K562 (cell line): ENCODE measurements around the gene CAPN13. TPM values are rescaled to one million over a fixed set of nuclear protein-coding genes. Genes with fewer than 3 reads are reported as not detected.

Source experiments
- ATAC-seq: fragments of 200-7000 bp; cut with Tn5 transposase; 3 replicates; pipeline ENCODE4 v1.9.1; 2020; ENCODE audit warnings: moderate library complexity
- BruUV-seq: library from RNA; stranded (reverse); fragments of 400-500 nt; replicated peaks from 2 replicates; lab custom pipeline; 2021; lab: Mats Ljungman, UMichigan
- CTCF ChIA-PET: fragments of 300-600 bp; formaldehyde crosslinking; extraction: SDS; loops from one replicate; lab custom pipeline; 2021; ENCODE audit warnings: low intra/inter-chr PET ratio; lab: Yijun Ruan, JAX
- POLR2A ChIA-PET: fragments of 300-600, 350-650 bp; sonication (Branson Sonifier 250); formaldehyde crosslinking; extraction: SDS; loops from one replicate; lab custom pipeline; 2021; ENCODE audit warnings: antibody characterized with exemption, inconsistent platforms; lab: Yijun Ruan, JAX
- DNase-seq, 4 experiments: peaks; one replicate each; pipeline versions ENCODE4 v3.0.0 to v3.0.0-alpha.2; 2011 to 2018; ENCODE audit warnings: low spot score in 3 of 4, mixed read lengths in 3 of 4; ENCODE audit errors: extremely low read depth in 1 of 4
- FAIRE-seq: peaks from 2 replicates; lab custom pipeline; 2011; peaks lifted over from hg19 to GRCh38; lab: Jason Lieb, UNC
- H2AFZ ChIP-seq: 2 replicates; pipeline ENCODE4 v1.6.0; 2011; ENCODE audit warnings: low read depth, low read length, control low read depth, inconsistent platforms
- H3K27ac ChIP-seq: fragments of 200-600 bp; 3 replicates; pipeline ENCODE4 v1.8.0; 2011; ENCODE audit warnings: low read depth, mild to moderate bottlenecking, control low read depth, inconsistent platforms, low read length, moderate library complexity, mixed read lengths; ENCODE audit errors: extremely low read depth
- H3K27me3 ChIP-seq, 2 experiments: fragments of 300-600 bp in 1 of 2; 2 replicates in 1 of 2; 3 replicates in 1 of 2; pipeline versions ENCODE4 v1.6.0 to v1.8.0; 2011; ENCODE audit warnings: inconsistent platforms in 2 of 2, low read length in 2 of 2, mild to moderate bottlenecking in 1 of 2, mixed read lengths in 1 of 2, moderate library complexity in 1 of 2; ENCODE audit not compliant: control insufficient read depth in 2 of 2, insufficient read depth in 2 of 2
- H3K36me3 ChIP-seq: fragments of 300-600 bp; 3 replicates; pipeline ENCODE4 v1.8.0; 2011; ENCODE audit warnings: mild to moderate bottlenecking, low read length, inconsistent platforms; ENCODE audit not compliant: control insufficient read depth, insufficient read depth
- H3K4me1 ChIP-seq, 2 experiments: fragments of 200-600 bp in 1 of 2; replicated peaks in 1 of 2; 2 replicates in 1 of 2; 3 replicates in 1 of 2; pipeline versions ENCODE4 v1.5.1 to v1.8.0; 2011; ENCODE audit warnings: inconsistent platforms in 2 of 2, low read length in 2 of 2, mild to moderate bottlenecking in 1 of 2, mixed read lengths in 1 of 2, moderate library complexity in 1 of 2; ENCODE audit not compliant: control insufficient read depth in 2 of 2, insufficient read depth in 2 of 2
- H3K4me2 ChIP-seq: 2 replicates; pipeline ENCODE4 v1.6.1; 2011; ENCODE audit warnings: low read length, control low read depth, inconsistent platforms, mixed read lengths; ENCODE audit not compliant: insufficient read depth
- H3K4me3 ChIP-seq: fragments of 200-600 bp; sonication (generic), shearing (Covaris generic); 2 replicates; pipeline ENCODE4 v1.5.1; 2016; ENCODE audit warnings: control low read depth, inconsistent platforms
- H3K79me2 ChIP-seq: fragments of 200-600 bp; 3 replicates; pipeline ENCODE4 v1.8.0; 2011; ENCODE audit warnings: low read length, inconsistent platforms; ENCODE audit not compliant: control insufficient read depth, insufficient read depth
- H3K9ac ChIP-seq, 2 experiments: 2 replicates each; pipeline versions ENCODE4 v1.6.0 to v1.6.1; 2011; ENCODE audit warnings: low read depth in 2 of 2, low read length in 2 of 2, control low read depth in 1 of 2, inconsistent platforms in 1 of 2, mild to moderate bottlenecking in 1 of 2, mixed read lengths in 1 of 2; ENCODE audit not compliant: insufficient read depth in 1 of 2
- H3K9me1 ChIP-seq: one replicate; pipeline ENCODE4 v1.6.0; 2011; ENCODE audit warnings: inconsistent platforms, mild to moderate bottlenecking, low read length, moderate library complexity; ENCODE audit not compliant: control insufficient read depth, insufficient read depth
- H3K9me3 ChIP-seq: replicated peaks from 2 replicates; pipeline ENCODE4 v1.5.1; 2011; ENCODE audit warnings: low read depth, low read length, inconsistent platforms; ENCODE audit not compliant: control insufficient read depth, insufficient read depth
- H4K20me1 ChIP-seq: replicated peaks from 2 replicates; pipeline ENCODE4 v1.6.1; 2011; ENCODE audit warnings: low read length, inconsistent platforms, mixed read lengths; ENCODE audit not compliant: control insufficient read depth, insufficient read depth
- DACH1 ChIP-seq: fragments of 450-650 bp; IDR thresholded peaks from 2 replicates; pipeline ENCODE4 v1.6.1; 2018; ENCODE audit not compliant: partially characterized antibody
- EP300 ChIP-seq: IDR thresholded peaks from 2 replicates; pipeline ENCODE4 v1.6.1; 2012; ENCODE audit warnings: low read length, improper control_type of control experiment
- EP400 ChIP-seq: fragments of 450-650 bp; IDR thresholded peaks from 2 replicates; pipeline ENCODE4 v1.6.1; 2017; ENCODE audit warnings: antibody characterized with exemption, mild to moderate bottlenecking, moderate library complexity
- HDAC6 ChIP-seq: IDR thresholded peaks from 2 replicates; pipeline ENCODE4 v1.6.1; 2012; ENCODE audit warnings: low read depth, mild to moderate bottlenecking, control low read depth, inconsistent platforms, low read length, moderate library complexity
- HDAC8 ChIP-seq: fragments of 450-650 bp; IDR thresholded peaks from 2 replicates; pipeline ENCODE4 v1.6.1; 2016; ENCODE audit warnings: mild to moderate bottlenecking, missing genetic modification characterization, moderate library complexity, missing compliant biosample characterization
- HIVEP1 ChIP-seq: fragments of 250-450 bp; sonication (Bioruptor Pico); IDR thresholded peaks from 2 replicates; pipeline ENCODE4 v1.4.0; 2020; ENCODE audit warnings: mild to moderate bottlenecking
- IRF2 ChIP-seq: sonication (generic); formaldehyde crosslinking; IDR thresholded peaks from 2 replicates; pipeline ENCODE4 v1.8.1; 2022; ENCODE audit warnings: mild to moderate bottlenecking, missing genetic modification reagents
- SAP30 ChIP-seq: fragments of 200-600 bp; sonication (generic); IDR thresholded peaks from 2 replicates; pipeline ENCODE4 v1.6.1; 2012; ENCODE audit warnings: borderline replicate concordance, low read depth, mild to moderate bottlenecking, moderate library complexity, low read length, control low read depth, inconsistent platforms; ENCODE audit not compliant: insufficient read depth, poor library complexity, severe bottlenecking
- U2AF2 ChIP-seq: fragments of 200-400 bp; formaldehyde crosslinking; optimal IDR thresholded peaks from 2 replicates; pipeline ENCODE3; 2017; ENCODE audit warnings: low read depth, mild to moderate bottlenecking, low read length
- ZNF146 ChIP-seq: IDR thresholded peaks from one replicate; pipeline ENCODE4 v1.6.1; 2018; ENCODE audit warnings: missing compliant biosample characterization; ENCODE audit not compliant: unreplicated experiment
- ZNF24 ChIP-seq: fragments of 450-650 bp; IDR thresholded peaks from 2 replicates; pipeline ENCODE4 v1.6.1; 2016
- WGBS: fragments of 100-300 bp; shearing (Covaris generic); methylation state at CpG from one replicate; pipeline ENCODE4 v1.1.6; 2016; ENCODE audit warnings: low coverage, mixed read lengths; ENCODE audit not compliant: insufficient coverage; ENCODE audit errors: missing lambda C conversion rate; 5-methylcytosine and 5-hydroxymethylcytosine counted together
- in situ Hi-C: fragments of 300-500 bp; cut with MboI; formaldehyde crosslinking; loops from 4 replicates; pipeline ENCODE4 v1.15.0; 2018; ENCODE audit warnings: inconsistent platforms, mixed read lengths
- intact Hi-C: fragments of 100-400 bp; cut with micrococcal nuclease; formaldehyde crosslinking; loops from 2 replicates; pipeline ENCODE4 v1.14.2; 2022
- polyA plus RNA-seq, 8 experiments: library from polyadenylated mRNA; depleted of rRNA in 4 of 8; stranded (reverse) in 5 of 8; unstranded in 3 of 8; fragments of >200 nt; fragmentation: Nextera tagmentation in 2 of 8; fragmentation: Illumina TruSeq in 1 of 8; extraction: Ambion mirVana in 2 of 8; extraction: Trizol in 1 of 8; gene quantifications; 2 replicates each; pipeline versions ENCODE4 v1.2.1 to v1.2.3, GENCODE V29; 2011 to 2014; ENCODE audit warnings: inconsistent platforms in 1 of 8, missing spikeins in 1 of 8
- total RNA-seq, 7 experiments: library from RNA; depleted of rRNA in 6 of 7; stranded (reverse); fragments of >200 nt in 6 of 7; fragmentation: Illumina TruSeq in 2 of 7; extraction: Trizol in 2 of 7; gene quantifications; 2 replicates each; pipeline versions ENCODE4 v1.2.1 to v1.2.3, GENCODE V29; 2011 to 2021; ENCODE audit warnings: low replicate concordance in 1 of 7
- TF ChIP-seq, protein P1 (sequence below), 2 experiments: fragments of 250-450 bp in 1 of 2; fragments of 450-650 bp in 1 of 2; sonication (Bioruptor Pico) in 1 of 2; IDR thresholded peaks; 2 replicates each; pipeline versions ENCODE4 v1.6.1 to v1.8.0; 2016 to 2021; ENCODE audit warnings: mild to moderate bottlenecking in 2 of 2, moderate library complexity in 2 of 2, missing compliant biosample characterization in 1 of 2, missing genetic modification characterization in 1 of 2
- TF ChIP-seq, protein P2 (sequence below), 3 experiments: fragments of 200-800 bp in 1 of 3; fragments of 250-450 bp in 1 of 3; fragments of 450-650 bp in 1 of 3; sonication (Bioruptor Pico) in 1 of 3; sonication (Bioruptor generic) in 1 of 3; formaldehyde crosslinking in 1 of 3; IDR thresholded peaks; 2 replicates each; pipeline versions ENCODE4 v1.6.1 to v1.8.0; 2016 to 2022; ENCODE audit warnings: mild to moderate bottlenecking in 2 of 3, missing genetic modification characterization in 2 of 3, missing compliant biosample characterization in 1 of 3, moderate library complexity in 1 of 3
- TF ChIP-seq, protein P3 (sequence below): fragments of 250-450 bp; sonication (Bioruptor Pico); IDR thresholded peaks from 2 replicates; pipeline ENCODE4 v1.4.0; 2020

The CAPN13 gene
- total and polyA plus RNA-seq, 9 of the 15 experiments (the other 6 are each of a cell fraction or from before 2014, with no cell fraction given), result not detected

GRCh38 chr2:30710461-30710860 lies 96.8 kb downstream of the CAPN13 start:
- no peak for DNase-seq
- Histone ChIP-seq H3K4me2 (no peak overlapping the region), H3K27me3 (peaks cover 4 to 17% of the 10 kb centered on the region in 2 experiments; a peak in 4 of 5 replicates), H3K9me1 (no peaks in the 10 kb centered on the region), H4K20me1 (no peaks in the 10 kb centered on the region), H3K27ac (no peak overlapping the region), H3K4me1 (peaks cover 0 to 3% of the 10 kb centered on the region in 2 experiments; a peak in 1 of 5 replicates), H3K9me3 (no peaks in the 10 kb centered on the region), H3K36me3 (no peaks in the 10 kb centered on the region), H3K79me2 (no peaks in the 10 kb centered on the region), H3K4me3 (no peak overlapping the region), H2AFZ (no peak overlapping the region), H3K9ac (no peak overlapping the region)
- ATAC-seq, result no peak
- BruUV-seq, result no TSS peak
- WGBS, result 12% methylated on average over 6 of the region's 6 CpGs
- intact Hi-C loops (loop anchor here (5.0 to 10.0 kb wide), 2 partner anchors 204 to 812 kb away; no protein-coding TSS in a partner anchor), in situ Hi-C loops (loop anchor here (10.0 kb wide), 1 partner anchor 454 kb away; no protein-coding TSS in a partner anchor)
- ChIA-PET CTCF (interaction anchor here (1.2 to 2.0 kb wide), 2 partner anchors 518 to 546 kb away, joined by 4 to 68 read pairs; no protein-coding TSS in a partner anchor), POLR2A (no interaction called here)
- no peak for FAIRE-seq
- TF ChIP-seq IRF2 (CRISPR knock-in tag) (no peak), ZNF24 (no peak), DACH1 (no peak), U2AF2 (no peak), SAP30 (no peak), EP400 (no peak), HDAC8 (no peak), EP300 (no peak), HDAC6 (no peak), HIVEP1 (CRISPR knock-in tag) (no peak), ZNF146 (no peak)
- TF ChIP-seq, protein P1, sequence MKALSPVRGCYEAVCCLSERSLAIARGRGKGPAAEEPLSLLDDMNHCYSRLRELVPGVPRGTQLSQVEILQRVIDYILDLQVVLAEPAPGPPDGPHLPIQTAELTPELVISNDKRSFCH (CRISPR knock-in tag; IDR thresholded peaks at IDR 0.05), result no peak
- TF ChIP-seq, protein P1 (tag; IDR thresholded peaks at IDR 0.05), result no peak
- TF ChIP-seq, protein P2, sequence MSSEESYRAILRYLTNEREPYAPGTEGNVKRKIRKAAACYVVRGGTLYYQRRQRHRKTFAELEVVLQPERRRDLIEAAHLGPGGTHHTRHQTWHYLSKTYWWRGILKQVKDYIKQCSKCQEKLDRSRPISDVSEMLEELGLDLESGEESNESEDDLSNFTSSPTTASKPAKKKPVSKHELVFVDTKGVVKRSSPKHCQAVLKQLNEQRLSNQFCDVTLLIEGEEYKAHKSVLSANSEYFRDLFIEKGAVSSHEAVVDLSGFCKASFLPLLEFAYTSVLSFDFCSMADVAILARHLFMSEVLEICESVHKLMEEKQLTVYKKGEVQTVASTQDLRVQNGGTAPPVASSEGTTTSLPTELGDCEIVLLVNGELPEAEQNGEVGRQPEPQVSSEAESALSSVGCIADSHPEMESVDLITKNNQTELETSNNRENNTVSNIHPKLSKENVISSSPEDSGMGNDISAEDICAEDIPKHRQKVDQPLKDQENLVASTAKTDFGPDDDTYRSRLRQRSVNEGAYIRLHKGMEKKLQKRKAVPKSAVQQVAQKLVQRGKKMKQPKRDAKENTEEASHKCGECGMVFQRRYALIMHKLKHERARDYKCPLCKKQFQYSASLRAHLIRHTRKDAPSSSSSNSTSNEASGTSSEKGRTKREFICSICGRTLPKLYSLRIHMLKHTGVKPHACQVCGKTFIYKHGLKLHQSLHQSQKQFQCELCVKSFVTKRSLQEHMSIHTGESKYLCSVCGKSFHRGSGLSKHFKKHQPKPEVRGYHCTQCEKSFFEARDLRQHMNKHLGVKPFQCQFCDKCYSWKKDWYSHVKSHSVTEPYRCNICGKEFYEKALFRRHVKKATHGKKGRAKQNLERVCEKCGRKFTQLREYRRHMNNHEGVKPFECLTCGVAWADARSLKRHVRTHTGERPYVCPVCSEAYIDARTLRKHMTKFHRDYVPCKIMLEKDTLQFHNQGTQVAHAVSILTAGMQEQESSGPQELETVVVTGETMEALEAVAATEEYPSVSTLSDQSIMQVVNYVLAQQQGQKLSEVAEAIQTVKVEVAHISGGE (CRISPR knock-in tag; IDR thresholded peaks at IDR 0.05), result no peak
- TF ChIP-seq, protein P3, sequence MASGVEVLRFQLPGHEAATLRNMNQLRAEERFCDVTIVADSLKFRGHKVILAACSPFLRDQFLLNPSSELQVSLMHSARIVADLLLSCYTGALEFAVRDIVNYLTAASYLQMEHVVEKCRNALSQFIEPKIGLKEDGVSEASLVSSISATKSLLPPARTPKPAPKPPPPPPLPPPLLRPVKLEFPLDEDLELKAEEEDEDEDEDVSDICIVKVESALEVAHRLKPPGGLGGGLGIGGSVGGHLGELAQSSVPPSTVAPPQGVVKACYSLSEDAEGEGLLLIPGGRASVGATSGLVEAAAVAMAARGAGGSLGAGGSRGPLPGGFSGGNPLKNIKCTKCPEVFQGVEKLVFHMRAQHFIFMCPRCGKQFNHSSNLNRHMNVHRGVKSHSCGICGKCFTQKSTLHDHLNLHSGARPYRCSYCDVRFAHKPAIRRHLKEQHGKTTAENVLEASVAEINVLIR, result no peak
